ENCODE measurements around the gene FGFRL1. TPM values are rescaled to one million over a fixed set of nuclear protein-coding genes. Genes with fewer than 3 reads are reported as not detected.

FGFRL1 gene
- total RNA-seq, 1 donor from 2014 or later = 58.8 TPM

GRCh38 chr4:1030031-1030430 lies 18.6 kb downstream of the FGFRL1 start:
- Mint-ChIP-seq H3K4me1 (peaks cover 13% of the 10 kb centered on the region), H3K36me3 (ENCODE audit: low read depth) (peaks cover 11% of the 10 kb centered on the region), H3K27ac (ENCODE audit: unreplicated experiment) (no peak overlapping the region), H3K9me3 (no peaks in the 10 kb centered on the region), H3K27me3 (ENCODE audit: low read depth) (no peaks in the 10 kb centered on the region), H3K4me3 (no peak overlapping the region)
- DNase-seq (ENCODE audit: low read depth, low spot score) = no peak
- TF ChIP-seq, protein P1, sequence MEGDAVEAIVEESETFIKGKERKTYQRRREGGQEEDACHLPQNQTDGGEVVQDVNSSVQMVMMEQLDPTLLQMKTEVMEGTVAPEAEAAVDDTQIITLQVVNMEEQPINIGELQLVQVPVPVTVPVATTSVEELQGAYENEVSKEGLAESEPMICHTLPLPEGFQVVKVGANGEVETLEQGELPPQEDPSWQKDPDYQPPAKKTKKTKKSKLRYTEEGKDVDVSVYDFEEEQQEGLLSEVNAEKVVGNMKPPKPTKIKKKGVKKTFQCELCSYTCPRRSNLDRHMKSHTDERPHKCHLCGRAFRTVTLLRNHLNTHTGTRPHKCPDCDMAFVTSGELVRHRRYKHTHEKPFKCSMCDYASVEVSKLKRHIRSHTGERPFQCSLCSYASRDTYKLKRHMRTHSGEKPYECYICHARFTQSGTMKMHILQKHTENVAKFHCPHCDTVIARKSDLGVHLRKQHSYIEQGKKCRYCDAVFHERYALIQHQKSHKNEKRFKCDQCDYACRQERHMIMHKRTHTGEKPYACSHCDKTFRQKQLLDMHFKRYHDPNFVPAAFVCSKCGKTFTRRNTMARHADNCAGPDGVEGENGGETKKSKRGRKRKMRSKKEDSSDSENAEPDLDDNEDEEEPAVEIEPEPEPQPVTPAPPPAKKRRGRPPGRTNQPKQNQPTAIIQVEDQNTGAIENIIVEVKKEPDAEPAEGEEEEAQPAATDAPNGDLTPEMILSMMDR (conservative IDR thresholded peaks at IDR 0.05) = no peak

DNA sequence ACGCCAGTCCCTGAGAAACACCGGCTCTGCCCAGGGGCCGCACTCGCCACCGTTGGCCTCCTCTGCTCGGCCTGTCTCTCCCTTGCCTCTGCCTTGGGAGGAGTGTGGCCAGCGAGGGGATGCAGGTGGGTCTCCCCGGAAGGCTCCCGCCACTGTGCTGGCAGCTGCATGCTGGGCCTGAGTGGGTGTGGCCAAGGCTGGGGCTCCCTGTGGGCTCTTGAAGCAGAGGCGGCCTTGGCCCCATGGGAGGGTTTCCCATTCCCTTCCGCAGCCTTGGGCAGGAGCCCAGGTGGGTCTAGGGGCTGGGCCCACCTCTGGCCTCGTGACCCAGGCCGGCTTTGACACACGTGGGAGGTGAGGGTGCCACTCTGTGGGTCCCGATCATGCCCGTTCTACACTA lies 19.1 kb downstream of the FGFRL1 start:
- Mint-ChIP-seq H3K36me3 (ENCODE audit: low read depth) (peaks cover 6% of the 10 kb centered on the region), H3K27ac (ENCODE audit: unreplicated experiment) (no peak overlapping the region), H3K27me3 (ENCODE audit: low read depth) (no peaks in the 10 kb centered on the region), H3K4me1 (peaks cover 16% of the 10 kb centered on the region), H3K4me3 (peak overlapping the region; percentile 23), H3K9me3 (no peaks in the 10 kb centered on the region)
- TF ChIP-seq, protein P1 (conservative IDR thresholded peaks at IDR 0.05) = no peak
- DNase-seq (ENCODE audit: low read depth, low spot score) = no peak

DNA sequence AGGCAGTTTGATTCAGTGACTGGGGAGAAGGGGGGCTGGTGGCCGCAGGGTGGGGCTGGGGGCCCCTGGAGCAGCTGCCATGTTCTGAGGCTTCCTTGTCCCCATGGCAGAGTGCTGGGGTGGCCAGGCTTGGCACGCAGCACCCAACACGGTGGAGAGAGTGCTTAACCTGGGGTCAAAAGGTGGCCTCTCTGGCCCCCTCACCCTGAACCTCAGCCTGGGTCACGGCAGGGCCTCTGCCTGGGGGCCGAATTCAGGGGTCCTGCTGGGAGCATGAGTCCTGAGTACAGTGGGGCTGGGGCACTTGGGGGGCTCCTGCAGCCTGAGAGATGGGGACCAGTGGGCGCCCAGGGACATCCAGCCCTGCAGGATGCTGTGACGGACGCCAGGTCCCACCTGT lies 19.9 kb downstream of the FGFRL1 start:
- no peak for DNase-seq (ENCODE audit: low read depth, low spot score)
- H3K27me3 Mint-ChIP-seq (ENCODE audit: low read depth) = no peaks in the 10 kb centered on the region
- no peaks in the 10 kb centered on the region for H3K9me3 Mint-ChIP-seq
- peaks cover 12% of the 10 kb centered on the region for H3K4me1 Mint-ChIP-seq
- no peaks in the 10 kb centered on the region for H3K36me3 Mint-ChIP-seq (ENCODE audit: low read depth)
- TF ChIP-seq, protein P1 (conservative IDR thresholded peaks at IDR 0.05) = no peak
- H3K4me3 Mint-ChIP-seq = no peak overlapping the region
- no peak overlapping the region for H3K27ac Mint-ChIP-seq (ENCODE audit: unreplicated experiment)

GRCh38 chr4:1031956-1032795 lies 20.8 kb downstream of the FGFRL1 start:
- no peak overlapping the region for H3K4me3 Mint-ChIP-seq
- H3K4me1 Mint-ChIP-seq = peaks cover 8% of the 10 kb centered on the region
- H3K36me3 Mint-ChIP-seq (ENCODE audit: low read depth) = no peaks in the 10 kb centered on the region
- no peak overlapping the region for H3K27ac Mint-ChIP-seq (ENCODE audit: unreplicated experiment)
- H3K27me3 Mint-ChIP-seq (ENCODE audit: low read depth) = no peaks in the 10 kb centered on the region
- H3K9me3 Mint-ChIP-seq = no peaks in the 10 kb centered on the region
- TF ChIP-seq, protein P1 (conservative IDR thresholded peaks at IDR 0.05) = no peak
- no peak for DNase-seq (ENCODE audit: low read depth, low spot score)

DNA sequence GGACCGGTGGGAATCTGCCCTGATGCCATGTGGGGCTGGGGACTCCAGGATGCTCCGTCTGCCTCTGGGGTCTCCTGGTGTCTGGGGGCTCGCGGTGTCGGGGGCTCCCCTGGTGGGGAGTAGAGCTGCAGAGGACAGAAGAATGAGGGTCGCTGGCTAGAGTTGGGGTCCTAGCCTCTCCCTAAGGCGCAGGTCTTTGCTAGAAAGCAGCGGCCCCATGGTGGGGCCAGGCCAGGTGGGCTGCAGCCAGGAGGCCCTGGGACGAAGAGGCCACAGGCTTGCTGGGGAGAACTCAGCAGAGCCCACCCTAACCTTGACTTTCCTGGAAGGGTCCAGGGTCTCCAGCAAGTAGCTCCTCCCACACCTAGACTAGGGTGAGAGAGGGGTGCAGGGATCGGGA lies 21.4 kb downstream of the FGFRL1 start:
- DNase-seq (ENCODE audit: low read depth, low spot score) = no peak

More for the DNA sequence above, 21.4 kb downstream of the FGFRL1 start:
- no peak overlapping the region for H3K27ac Mint-ChIP-seq (ENCODE audit: unreplicated experiment)
- H3K9me3 Mint-ChIP-seq = no peaks in the 10 kb centered on the region
- H3K27me3 Mint-ChIP-seq (ENCODE audit: low read depth) = no peaks in the 10 kb centered on the region
- peaks cover 5% of the 10 kb centered on the region for H3K4me1 Mint-ChIP-seq
- H3K36me3 Mint-ChIP-seq (ENCODE audit: low read depth) = no peaks in the 10 kb centered on the region
- no peak overlapping the region for H3K4me3 Mint-ChIP-seq
- TF ChIP-seq, protein P1 (conservative IDR thresholded peaks at IDR 0.05) = no peak

All from neural crest cell (in vitro differentiated cells).